Measurements from ENCODE around the gene FYCO1. TPM values are rescaled to one million over a fixed set of nuclear protein-coding genes. Genes with fewer than 3 reads are reported as not detected.

FYCO1 gene
- total and polyA plus RNA-seq, 2 of the 8 experiments (the other 6 are each of a cell fraction or from before 2014, with no cell fraction given) = 4.8 to 10.8 TPM

- no peak for TF ChIP-seq CTCF (IDR thresholded peaks at IDR 0.05; ENCODE audit: control extremely low read depth in 1 of 3, insufficient read depth in 1 of 3, low read depth in 1 of 3, low read length in 3 of 3)
- TF ChIP-seq NANOG (IDR thresholded peaks at IDR 0.05; ENCODE audit: insufficient read depth, low read depth, low read length, poor library complexity, severe bottlenecking) = no peak
- no peak for TF ChIP-seq HDAC6 (IDR thresholded peaks at IDR 0.05; ENCODE audit: low read depth, low read length)
- TF ChIP-seq RAD21 (IDR thresholded peaks at IDR 0.05 in 1 of 2, conservative IDR thresholded peaks at IDR 0.05 in 1 of 2; ENCODE audit: low read depth in 2 of 2, low read length in 2 of 2) = no peak
- TF ChIP-seq EZH2 (IDR thresholded peaks at IDR 0.05; ENCODE audit: low read depth, low read length, severe bottlenecking) = no peak
- TF ChIP-seq KDM4A (IDR thresholded peaks at IDR 0.05; ENCODE audit: low read depth, low read length, severe bottlenecking) = no peak
- TF ChIP-seq USF2 (IDR thresholded peaks at IDR 0.05; ENCODE audit: low read length) = no peak
These were observed 12.4 kb upstream of the FYCO1 start (continued) for GRCh38 chr3:46008058-46008457.
